GM12872 (cell line): ENCODE measurements around the gene EYS.

ENCODE experiments used
- TF ChIP-seq, protein P1 (sequence below): IDR thresholded peaks from 3 replicates; pipeline ENCODE4 v1.5.1; 2011; ENCODE audit warnings: low read depth, mild to moderate bottlenecking, low read length, moderate library complexity; ENCODE audit not compliant: insufficient read depth

Gene EYS

GRCh38 chr6:63785006-63785405, 1922.0 kb downstream of the EYS start:
- TF ChIP-seq, protein P1, sequence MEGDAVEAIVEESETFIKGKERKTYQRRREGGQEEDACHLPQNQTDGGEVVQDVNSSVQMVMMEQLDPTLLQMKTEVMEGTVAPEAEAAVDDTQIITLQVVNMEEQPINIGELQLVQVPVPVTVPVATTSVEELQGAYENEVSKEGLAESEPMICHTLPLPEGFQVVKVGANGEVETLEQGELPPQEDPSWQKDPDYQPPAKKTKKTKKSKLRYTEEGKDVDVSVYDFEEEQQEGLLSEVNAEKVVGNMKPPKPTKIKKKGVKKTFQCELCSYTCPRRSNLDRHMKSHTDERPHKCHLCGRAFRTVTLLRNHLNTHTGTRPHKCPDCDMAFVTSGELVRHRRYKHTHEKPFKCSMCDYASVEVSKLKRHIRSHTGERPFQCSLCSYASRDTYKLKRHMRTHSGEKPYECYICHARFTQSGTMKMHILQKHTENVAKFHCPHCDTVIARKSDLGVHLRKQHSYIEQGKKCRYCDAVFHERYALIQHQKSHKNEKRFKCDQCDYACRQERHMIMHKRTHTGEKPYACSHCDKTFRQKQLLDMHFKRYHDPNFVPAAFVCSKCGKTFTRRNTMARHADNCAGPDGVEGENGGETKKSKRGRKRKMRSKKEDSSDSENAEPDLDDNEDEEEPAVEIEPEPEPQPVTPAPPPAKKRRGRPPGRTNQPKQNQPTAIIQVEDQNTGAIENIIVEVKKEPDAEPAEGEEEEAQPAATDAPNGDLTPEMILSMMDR = no peak

DNA sequence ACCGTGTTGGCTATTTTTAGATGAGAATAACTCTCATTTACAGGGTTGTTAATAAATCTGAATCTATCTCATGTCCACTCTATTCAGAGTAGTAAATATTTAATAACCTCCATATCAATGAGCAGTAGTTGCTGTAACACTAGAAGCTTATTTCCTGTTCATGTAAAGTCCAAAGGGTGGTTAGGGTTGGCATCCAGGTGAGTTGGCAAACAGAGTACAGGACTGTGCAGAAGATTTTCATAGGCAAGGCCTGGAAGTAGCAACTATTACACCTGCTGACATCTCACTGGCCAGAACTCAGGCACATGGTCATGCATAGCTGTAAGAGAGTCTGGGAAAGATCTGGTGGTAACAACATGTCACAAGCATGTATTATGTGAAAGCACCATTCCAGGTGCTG, 1923.9 kb downstream of the EYS start:
- TF ChIP-seq, protein P1 = no peak

GRCh38 chr6:63774961-63775360, 1932.1 kb downstream of the EYS start:
- TF ChIP-seq, protein P1 = no peak

DNA sequence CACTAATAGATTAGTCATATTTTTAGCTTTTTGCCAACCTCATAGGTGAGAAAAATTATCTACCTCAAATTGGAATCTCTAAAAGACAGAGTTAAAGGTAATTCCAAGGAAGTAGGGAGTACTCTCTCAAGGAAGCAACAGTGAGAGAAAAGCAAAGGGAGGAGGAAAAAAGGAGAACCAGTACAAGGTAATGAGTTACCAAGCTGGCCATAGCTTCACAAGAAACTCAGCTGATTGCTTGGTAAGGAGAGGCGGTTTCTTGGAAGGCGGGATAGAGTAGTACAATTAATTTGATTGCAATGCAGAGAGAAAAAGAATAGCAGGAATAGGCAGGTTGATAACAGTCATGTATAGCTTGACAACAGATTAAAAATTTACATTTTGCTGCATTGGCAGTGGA, 1933.8 kb downstream of the EYS start:
- TF ChIP-seq, protein P1 = no peak

DNA sequence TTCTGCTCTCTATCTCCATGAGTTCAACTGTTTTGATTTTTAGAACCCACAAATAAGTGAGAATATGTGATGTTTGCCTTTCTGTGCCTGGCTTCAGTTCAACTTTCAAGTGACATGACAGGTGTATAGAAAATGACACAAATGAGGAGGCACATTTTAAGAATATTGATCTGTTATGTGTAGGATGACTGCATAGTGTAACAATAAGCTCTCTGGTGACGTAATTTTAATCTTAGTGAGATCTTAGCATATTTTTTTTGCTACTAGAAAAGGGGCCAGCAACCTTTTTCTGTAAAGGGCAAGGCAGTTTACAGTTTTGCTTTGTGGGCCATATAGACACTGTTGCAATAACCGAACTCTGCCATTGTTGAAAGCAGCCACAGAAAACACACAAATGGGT, 1941.2 kb downstream of the EYS start:
- TF ChIP-seq, protein P1 = no peak

DNA sequence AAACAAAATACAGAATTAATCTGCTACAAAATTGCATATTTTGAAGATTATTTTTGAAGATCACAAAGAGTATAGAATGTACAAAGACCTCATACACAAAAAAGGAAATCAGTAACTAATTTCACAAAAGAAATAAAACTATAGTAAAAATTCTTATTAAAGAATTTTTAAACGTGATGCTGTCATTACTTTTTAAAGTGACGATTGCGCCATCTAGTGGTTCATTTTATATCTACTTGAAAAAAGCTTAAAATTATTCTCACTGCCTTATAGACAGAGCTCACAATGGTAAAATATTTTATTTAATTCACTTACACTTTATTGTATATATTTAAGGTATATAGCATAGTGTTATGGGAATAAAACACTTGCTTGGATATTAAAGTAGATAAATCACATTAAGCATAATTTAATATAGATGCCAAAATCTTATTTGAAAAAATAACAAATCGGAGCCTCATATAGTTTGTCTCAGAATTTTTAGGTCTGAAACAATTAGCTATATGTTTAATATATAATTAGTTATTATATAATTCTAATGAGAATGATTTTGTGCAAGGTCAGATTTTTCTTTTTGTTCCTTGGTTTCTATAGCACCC, 1942.6 kb downstream of the EYS start:
- TF ChIP-seq, protein P1 = peak; percentile 23; the same call in 1 of the 3 replicates

GRCh38 chr6:63760199-63760598, 1946.8 kb downstream of the EYS start:
- TF ChIP-seq, protein P1 = no peak
